ENCODE results near the gene SCAPER.

The SCAPER gene

GRCh38 chr15:76837474-76837873, 67.7 kb downstream of the SCAPER start:
- TF ChIP-seq CTCF (IDR thresholded peaks at IDR 0.05), result no peak

- TF ChIP-seq CTCF (IDR thresholded peaks at IDR 0.05), result no peak
Measured at GRCh38 chr15:76829939-76830338, 75.2 kb downstream of the SCAPER start.

DNA sequence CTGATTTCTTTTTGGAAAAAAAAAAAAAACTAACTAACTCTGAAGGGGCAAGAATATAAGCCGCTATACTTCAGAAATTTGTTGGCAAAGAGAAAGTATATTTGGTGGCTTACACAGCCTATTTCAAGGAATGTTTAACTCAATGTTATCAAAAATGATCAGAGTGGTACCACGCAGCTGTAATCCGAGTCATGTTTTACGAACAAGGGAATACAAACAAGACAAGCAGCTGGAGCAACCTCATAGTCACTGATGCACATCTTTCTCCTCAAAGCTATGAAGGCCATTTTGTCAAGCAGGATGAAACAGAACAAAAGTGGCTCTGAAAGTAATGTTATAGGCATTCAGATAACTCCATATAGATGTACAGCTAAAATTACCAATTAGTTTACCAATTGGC, 81.2 kb downstream of the SCAPER start:
- no peak for TF ChIP-seq CTCF (IDR thresholded peaks at IDR 0.05)

DNA sequence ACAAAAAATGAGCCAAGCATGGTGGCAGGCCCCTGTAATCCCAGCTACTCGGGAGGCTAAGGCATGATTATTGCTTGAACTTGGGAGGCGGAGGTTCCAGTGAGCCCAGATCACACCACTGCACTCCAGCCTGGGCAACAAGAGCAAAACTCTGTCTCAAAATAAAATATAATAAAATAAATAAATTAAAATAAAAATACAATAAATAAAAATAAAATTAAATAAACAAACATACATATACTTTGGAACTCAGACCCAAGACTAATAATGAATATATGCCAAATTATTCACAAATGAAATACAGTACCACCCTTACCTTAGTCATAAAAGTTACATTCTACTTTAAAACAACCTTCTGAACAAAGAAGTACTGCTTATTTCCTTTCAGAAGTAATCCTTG, 81.8 kb downstream of the SCAPER start:
- no peak for TF ChIP-seq CTCF (IDR thresholded peaks at IDR 0.05)

DNA sequence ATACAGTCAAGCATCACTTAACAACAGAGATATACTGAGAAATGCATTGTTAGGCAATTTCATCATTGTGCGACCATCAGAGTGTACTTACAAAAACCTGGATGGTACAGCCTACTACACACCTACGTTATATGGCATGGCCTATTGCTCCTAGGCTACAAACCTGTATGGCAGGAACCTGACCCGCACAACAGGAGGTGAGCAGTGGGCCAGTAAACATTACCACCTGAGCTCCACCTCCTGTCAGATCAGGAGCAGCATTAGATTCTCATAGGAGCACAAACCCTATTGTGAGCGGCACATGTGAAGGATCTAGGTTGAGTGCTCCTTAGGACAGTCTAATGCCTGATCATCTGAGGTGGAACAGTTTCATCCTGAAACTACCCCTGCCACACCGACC, 89.7 kb downstream of the SCAPER start:
- TF ChIP-seq CTCF (IDR thresholded peaks at IDR 0.05), result no peak

- TF ChIP-seq CTCF (IDR thresholded peaks at IDR 0.05), result no peak
Measured at GRCh38 chr15:76812381-76812780, 92.8 kb downstream of the SCAPER start.

GRCh38 chr15:76809412-76810103, 95.6 kb downstream of the SCAPER start:
- TF ChIP-seq CTCF (IDR thresholded peaks at IDR 0.05), result no peak

DNA sequence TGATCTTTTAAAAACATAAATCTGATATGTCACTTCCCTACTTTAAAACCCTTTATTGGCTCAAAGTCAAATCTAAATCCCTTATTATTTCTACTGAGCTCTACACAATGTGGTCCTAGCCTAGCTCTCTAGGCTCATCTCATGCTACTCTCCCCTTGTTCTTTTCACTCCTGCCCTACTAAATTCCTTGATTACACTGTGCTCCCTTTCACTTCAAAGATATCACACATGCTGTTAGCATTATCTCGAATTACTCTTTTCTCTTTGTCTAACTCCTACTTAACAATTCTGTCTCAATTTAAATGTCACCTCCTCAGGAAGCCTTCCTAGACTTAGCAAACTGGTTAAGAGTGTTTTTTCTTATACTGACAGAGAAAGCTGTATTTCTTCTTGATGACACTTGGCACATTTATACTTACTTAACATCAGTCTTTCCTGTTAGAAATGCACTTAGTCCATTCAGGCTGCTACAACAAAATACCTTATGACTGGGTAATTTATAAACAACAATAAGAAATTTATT, 102.0 kb downstream of the SCAPER start:
- no peak for TF ChIP-seq CTCF (IDR thresholded peaks at IDR 0.05)

All from LNCAP (cell line).